IMR-90 (cell line): ENCODE results near the gene SHE.
A peak's percentile ranks its signal among the peaks of the same experiment; 100 is the strongest.

Experiments used
- BHLHE40 ChIP-seq: fragments of 150-350 bp; IDR thresholded peaks from 2 replicates; pipeline ENCODE4 v1.6.1; 2016; ENCODE audit warnings: mild to moderate bottlenecking, low read depth, low read length
- CEBPB ChIP-seq: IDR thresholded peaks from 2 replicates; pipeline ENCODE4 v1.6.1; 2012; ENCODE audit warnings: low read depth, low read length, improper control_type of control experiment
- CHD1 ChIP-seq: IDR thresholded peaks from 2 replicates; pipeline ENCODE4 v1.6.1; 2012; ENCODE audit warnings: low read depth, low read length, improper control_type of control experiment
- MAFK ChIP-seq: IDR thresholded peaks from 2 replicates; pipeline ENCODE4 v1.6.1; 2012; ENCODE audit warnings: low read depth, low read length, improper control_type of control experiment
- MAZ ChIP-seq: IDR thresholded peaks from 2 replicates; pipeline ENCODE4 v1.6.1; 2012; ENCODE audit warnings: low read depth, mild to moderate bottlenecking, low read length, improper control_type of control experiment, moderate library complexity, borderline replicate concordance
- MXI1 ChIP-seq: IDR thresholded peaks from 2 replicates; pipeline ENCODE4 v1.6.1; 2012; ENCODE audit warnings: low read depth, mild to moderate bottlenecking, low read length, moderate library complexity, borderline replicate concordance
- POLR2A ChIP-seq: IDR thresholded peaks from 2 replicates; pipeline ENCODE4 v1.6.1; 2012; ENCODE audit warnings: mild to moderate bottlenecking, low read depth, low read length
- TF ChIP-seq, protein P1 (sequence below): conservative IDR thresholded peaks from 2 replicates; pipeline ENCODE4 v1.5.1; 2012; ENCODE audit warnings: mild to moderate bottlenecking, low read depth, low read length, improper control_type of control experiment

DNA sequence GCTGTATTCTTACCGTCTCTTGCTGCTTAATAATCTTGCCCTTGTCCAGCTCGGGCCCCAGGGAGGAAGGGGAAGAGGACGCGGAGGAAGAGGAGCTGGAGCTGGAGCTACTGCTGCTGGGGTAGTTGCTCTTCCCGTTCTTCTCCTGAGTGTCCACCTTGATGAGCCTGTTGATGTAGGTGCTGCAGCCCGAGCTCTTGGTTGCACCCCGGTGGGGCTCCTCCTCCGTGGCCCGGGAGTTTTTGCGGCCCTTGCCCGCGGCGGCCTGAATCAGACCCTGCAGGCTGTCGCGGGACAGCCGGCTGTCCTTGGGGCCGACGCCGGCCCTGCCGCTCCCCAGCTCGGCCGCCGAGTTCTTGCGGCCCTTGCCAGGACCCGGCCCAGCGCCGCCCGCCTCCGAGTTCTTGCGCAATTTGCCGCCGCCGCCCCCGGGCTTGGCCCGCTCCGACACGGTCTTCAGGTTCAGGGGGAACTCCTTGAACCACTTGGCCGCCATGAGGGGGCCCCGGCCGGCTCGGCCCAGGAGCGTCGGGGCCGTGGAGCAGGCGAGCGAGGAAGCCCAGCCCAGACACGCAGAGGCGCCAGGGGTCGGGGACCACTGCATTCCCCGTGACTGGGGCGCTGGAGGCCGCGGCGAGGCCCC, 668 bp downstream of the SHE start:
- TF ChIP-seq MAZ (no peak), POLR2A (no peak), MXI1 (no peak), CHD1 (no peak), MAFK (no peak), BHLHE40 (no peak), CEBPB (peak; percentile 80)
- TF ChIP-seq, protein P1, sequence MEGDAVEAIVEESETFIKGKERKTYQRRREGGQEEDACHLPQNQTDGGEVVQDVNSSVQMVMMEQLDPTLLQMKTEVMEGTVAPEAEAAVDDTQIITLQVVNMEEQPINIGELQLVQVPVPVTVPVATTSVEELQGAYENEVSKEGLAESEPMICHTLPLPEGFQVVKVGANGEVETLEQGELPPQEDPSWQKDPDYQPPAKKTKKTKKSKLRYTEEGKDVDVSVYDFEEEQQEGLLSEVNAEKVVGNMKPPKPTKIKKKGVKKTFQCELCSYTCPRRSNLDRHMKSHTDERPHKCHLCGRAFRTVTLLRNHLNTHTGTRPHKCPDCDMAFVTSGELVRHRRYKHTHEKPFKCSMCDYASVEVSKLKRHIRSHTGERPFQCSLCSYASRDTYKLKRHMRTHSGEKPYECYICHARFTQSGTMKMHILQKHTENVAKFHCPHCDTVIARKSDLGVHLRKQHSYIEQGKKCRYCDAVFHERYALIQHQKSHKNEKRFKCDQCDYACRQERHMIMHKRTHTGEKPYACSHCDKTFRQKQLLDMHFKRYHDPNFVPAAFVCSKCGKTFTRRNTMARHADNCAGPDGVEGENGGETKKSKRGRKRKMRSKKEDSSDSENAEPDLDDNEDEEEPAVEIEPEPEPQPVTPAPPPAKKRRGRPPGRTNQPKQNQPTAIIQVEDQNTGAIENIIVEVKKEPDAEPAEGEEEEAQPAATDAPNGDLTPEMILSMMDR, result no peak
